Transverse colon (tissue), 4 donors: ENCODE measurements around the gene CENPE.

Experiments used
- POLR2A ChIP-seq: fragments of 450-650 bp; IDR thresholded peaks from one replicate; pipeline ENCODE4 v1.6.1; 2016; ENCODE audit warnings: antibody characterized with exemption, mild to moderate bottlenecking, moderate library complexity
- POLR2AphosphoS5 ChIP-seq, 3 donors: sonication (generic); formaldehyde crosslinking; IDR thresholded peaks; one replicate each; pipeline ENCODE4 v1.6.1; 2016; ENCODE audit warnings: antibody characterized with exemption in 3 of 3
- TF ChIP-seq, protein P1 (sequence below), 5 experiments: fragments of 200-600 bp in 3 of 5; fragments of 450-650 bp in 2 of 5; sonication (generic) in 3 of 5; IDR thresholded peaks; 1 replicate in 2 of 5; 2 replicates in 3 of 5; pipeline ENCODE4 v1.5.1; 2016 to 2017; ENCODE audit warnings: antibody characterized with exemption in 5 of 5, inconsistent platforms in 3 of 5, mild to moderate bottlenecking in 2 of 5, moderate library complexity in 1 of 5

DNA sequence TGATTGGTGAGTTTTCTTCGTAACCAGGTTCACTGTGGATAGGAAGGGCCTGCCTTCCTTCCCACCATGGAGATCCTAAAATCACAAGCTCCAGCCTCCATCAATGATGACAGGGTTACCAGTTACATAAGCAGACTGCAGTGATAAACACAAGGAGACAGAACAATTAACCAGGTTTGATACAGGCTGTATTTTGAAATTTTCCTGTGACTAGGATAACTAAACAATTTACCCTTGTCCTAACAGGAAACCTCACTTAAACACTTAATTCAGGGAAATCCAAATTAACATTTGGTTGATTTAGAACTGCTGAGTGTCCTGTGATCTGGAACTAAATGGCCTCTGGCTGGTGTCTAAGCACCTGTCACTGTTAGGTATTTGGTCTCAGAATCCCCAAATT, 118.5 kb downstream of the CENPE start:
- no peak for TF ChIP-seq POLR2A
- TF ChIP-seq, protein P1, sequence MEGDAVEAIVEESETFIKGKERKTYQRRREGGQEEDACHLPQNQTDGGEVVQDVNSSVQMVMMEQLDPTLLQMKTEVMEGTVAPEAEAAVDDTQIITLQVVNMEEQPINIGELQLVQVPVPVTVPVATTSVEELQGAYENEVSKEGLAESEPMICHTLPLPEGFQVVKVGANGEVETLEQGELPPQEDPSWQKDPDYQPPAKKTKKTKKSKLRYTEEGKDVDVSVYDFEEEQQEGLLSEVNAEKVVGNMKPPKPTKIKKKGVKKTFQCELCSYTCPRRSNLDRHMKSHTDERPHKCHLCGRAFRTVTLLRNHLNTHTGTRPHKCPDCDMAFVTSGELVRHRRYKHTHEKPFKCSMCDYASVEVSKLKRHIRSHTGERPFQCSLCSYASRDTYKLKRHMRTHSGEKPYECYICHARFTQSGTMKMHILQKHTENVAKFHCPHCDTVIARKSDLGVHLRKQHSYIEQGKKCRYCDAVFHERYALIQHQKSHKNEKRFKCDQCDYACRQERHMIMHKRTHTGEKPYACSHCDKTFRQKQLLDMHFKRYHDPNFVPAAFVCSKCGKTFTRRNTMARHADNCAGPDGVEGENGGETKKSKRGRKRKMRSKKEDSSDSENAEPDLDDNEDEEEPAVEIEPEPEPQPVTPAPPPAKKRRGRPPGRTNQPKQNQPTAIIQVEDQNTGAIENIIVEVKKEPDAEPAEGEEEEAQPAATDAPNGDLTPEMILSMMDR (IDR thresholded peaks at IDR 0.05) = no peak
- TF ChIP-seq POLR2AphosphoS5 (IDR thresholded peaks at IDR 0.05) = no peak
